ENCODE results near the gene NIPBL. TPM values are rescaled to one million over a fixed set of nuclear protein-coding genes. Genes with fewer than 3 reads are reported as not detected.

NIPBL gene
- total and polyA plus RNA-seq, 2 donors (not counting 1 experiment from before 2014, with no cell fraction given) = 30.8 to 34.2 TPM

GRCh38 chr5:36934740-36935356 lies 58.3 kb downstream of the NIPBL start:
- Histone ChIP-seq H3K36me3 (ENCODE audit: control insufficient read depth, insufficient read depth, low read length) (no peaks in the 10 kb centered on the region), H3K9ac (ENCODE audit: insufficient read depth, low read length) (no peak overlapping the region), H3K4me2 (ENCODE audit: extremely low read depth, insufficient read depth, low read length) (no peak overlapping the region), H3K4me3 (replicated peaks in 1 of 4; ENCODE audit: control extremely low read depth in 1 of 4, insufficient read depth in 1 of 4, low read depth in 3 of 4, low read length in 4 of 4) (no peak overlapping the region), H3K27me3 (ENCODE audit: control insufficient read depth, insufficient read depth, low read length) (no peaks in the 10 kb centered on the region), H4K20me1 (ENCODE audit: control insufficient read depth, extremely low read depth, insufficient read depth, low read length) (no peaks in the 10 kb centered on the region), H3K79me2 (ENCODE audit: control insufficient read depth, insufficient read depth, low read length) (peaks cover 73% of the 10 kb centered on the region), H3K27ac (ENCODE audit: insufficient read depth, low read length) (no peak overlapping the region), H2AFZ (ENCODE audit: low read length) (no peak overlapping the region), H3K9me3 (ENCODE audit: control insufficient read depth, insufficient read depth, low read depth, low read length) (no peaks in the 10 kb centered on the region), H3K4me1 (ENCODE audit: control insufficient read depth, extremely low read depth, insufficient read depth, low read length) (no peaks in the 10 kb centered on the region)
- peak in 1 of 2 donors; percentile 19 for DNase-seq (ENCODE audit: low read depth in 2 of 2)
- TF ChIP-seq EZH2 (IDR thresholded peaks at IDR 0.05; ENCODE audit: low read length, missing control alignments) (no peak), CTCF (conservative IDR thresholded peaks at IDR 0.05 in 1 of 2, IDR thresholded peaks at IDR 0.05 in 1 of 2; ENCODE audit: low read depth in 1 of 2, low read length in 2 of 2) (no peak)

GRCh38 chr5:36935805-36936204 lies 59.2 kb downstream of the NIPBL start:
- Histone ChIP-seq H3K4me3 (replicated peaks in 1 of 4; ENCODE audit: control extremely low read depth in 1 of 4, insufficient read depth in 1 of 4, low read depth in 3 of 4, low read length in 4 of 4) (no peak overlapping the region), H3K9ac (ENCODE audit: insufficient read depth, low read length) (no peak overlapping the region), H3K9me3 (ENCODE audit: control insufficient read depth, insufficient read depth, low read depth, low read length) (no peaks in the 10 kb centered on the region), H3K27ac (ENCODE audit: insufficient read depth, low read length) (no peak overlapping the region), H3K79me2 (ENCODE audit: control insufficient read depth, insufficient read depth, low read length) (peaks cover 72% of the 10 kb centered on the region), H3K27me3 (ENCODE audit: control insufficient read depth, insufficient read depth, low read length) (no peaks in the 10 kb centered on the region), H3K4me1 (ENCODE audit: control insufficient read depth, extremely low read depth, insufficient read depth, low read length) (no peaks in the 10 kb centered on the region), H3K4me2 (ENCODE audit: extremely low read depth, insufficient read depth, low read length) (no peak overlapping the region), H4K20me1 (ENCODE audit: control insufficient read depth, extremely low read depth, insufficient read depth, low read length) (no peaks in the 10 kb centered on the region), H3K36me3 (ENCODE audit: control insufficient read depth, insufficient read depth, low read length) (no peaks in the 10 kb centered on the region), H2AFZ (ENCODE audit: low read length) (no peak overlapping the region)
- DNase-seq (ENCODE audit: low read depth in 2 of 2) = no peak
- TF ChIP-seq EZH2 (IDR thresholded peaks at IDR 0.05; ENCODE audit: low read length, missing control alignments) = no peak
- TF ChIP-seq CTCF (conservative IDR thresholded peaks at IDR 0.05 in 1 of 2, IDR thresholded peaks at IDR 0.05 in 1 of 2; ENCODE audit: low read depth in 1 of 2, low read length in 2 of 2) = no peak

GRCh38 chr5:36936309-36936708 lies 59.7 kb downstream of the NIPBL start:
- Histone ChIP-seq H3K9me3 (ENCODE audit: control insufficient read depth, insufficient read depth, low read depth, low read length) (no peaks in the 10 kb centered on the region), H3K4me1 (ENCODE audit: control insufficient read depth, extremely low read depth, insufficient read depth, low read length) (no peaks in the 10 kb centered on the region), H3K79me2 (ENCODE audit: control insufficient read depth, insufficient read depth, low read length) (peaks cover 69% of the 10 kb centered on the region), H3K4me3 (replicated peaks in 1 of 4; ENCODE audit: control extremely low read depth in 1 of 4, insufficient read depth in 1 of 4, low read depth in 3 of 4, low read length in 4 of 4) (no peak overlapping the region), H4K20me1 (ENCODE audit: control insufficient read depth, extremely low read depth, insufficient read depth, low read length) (no peaks in the 10 kb centered on the region), H3K27me3 (ENCODE audit: control insufficient read depth, insufficient read depth, low read length) (no peaks in the 10 kb centered on the region), H3K4me2 (ENCODE audit: extremely low read depth, insufficient read depth, low read length) (no peak overlapping the region), H3K9ac (ENCODE audit: insufficient read depth, low read length) (no peak overlapping the region), H3K27ac (ENCODE audit: insufficient read depth, low read length) (no peak overlapping the region), H3K36me3 (ENCODE audit: control insufficient read depth, insufficient read depth, low read length) (no peaks in the 10 kb centered on the region), H2AFZ (ENCODE audit: low read length) (no peak overlapping the region)
- no peak for DNase-seq (ENCODE audit: low read depth in 2 of 2)
- TF ChIP-seq CTCF (conservative IDR thresholded peaks at IDR 0.05 in 1 of 2, IDR thresholded peaks at IDR 0.05 in 1 of 2; ENCODE audit: low read depth in 1 of 2, low read length in 2 of 2) = no peak
- no peak for TF ChIP-seq EZH2 (IDR thresholded peaks at IDR 0.05; ENCODE audit: low read length, missing control alignments)
